GM06990 (cell line): ENCODE results near the gene CDK6.
A peak's percentile ranks its signal among the peaks of the same experiment; 100 is the strongest.

Experiments used
- DNase-seq: peaks from one replicate; pipeline ENCODE4 v3.0.0-alpha.2; 2011; ENCODE audit not compliant: insufficient read length; ENCODE audit errors: extremely low read depth
- H3K27me3 ChIP-seq: replicated peaks from 2 replicates; pipeline ENCODE4 v1.6.0; 2011; ENCODE audit warnings: low read length; ENCODE audit not compliant: control insufficient read depth, insufficient read depth
- H3K36me3 ChIP-seq: 2 replicates; pipeline ENCODE4 v1.5.1; 2011; ENCODE audit warnings: low read length; ENCODE audit not compliant: control insufficient read depth, insufficient read depth
- H3K4me3 ChIP-seq: replicated peaks from 2 replicates; pipeline ENCODE4 v1.5.1; 2011; ENCODE audit warnings: low read depth, mild to moderate bottlenecking, control low read depth, low read length
- CTCF ChIP-seq: IDR thresholded peaks from 2 replicates; pipeline ENCODE4 v1.5.1; 2011; ENCODE audit warnings: low read length, control low read depth, mild to moderate bottlenecking, inconsistent platforms; ENCODE audit not compliant: insufficient read depth, poor library complexity, severe bottlenecking

The CDK6 gene

GRCh38 chr7:92837000-92837749, 802 bp upstream of the CDK6 start:
- no peak for TF ChIP-seq CTCF
- Histone ChIP-seq H3K36me3 (no peaks in the 10 kb centered on the region; the same call in 1 of the 2 replicates), H3K4me3 (peak overlapping the region; percentile 90), H3K27me3 (no peaks in the 10 kb centered on the region)
- DNase-seq: no peak

- TF ChIP-seq CTCF: no peak
- DNase-seq: no peak
- Histone ChIP-seq H3K4me3 (peak overlapping the region; percentile 90), H3K27me3 (no peaks in the 10 kb centered on the region), H3K36me3 (no peaks in the 10 kb centered on the region; the same call in 1 of the 2 replicates)
Measured at GRCh38 chr7:92835851-92836488, 403 bp downstream of the CDK6 start.

GRCh38 chr7:92835261-92835850, 1.0 kb downstream of the CDK6 start:
- no peak for TF ChIP-seq CTCF

GRCh38 chr7:92834507-92835260, 1.7 kb downstream of the CDK6 start:
- no peaks in the 10 kb centered on the region for H3K27me3 ChIP-seq
- peak; percentile 37 for DNase-seq
- H3K4me3 ChIP-seq: peak overlapping the region; percentile 90
- no peak for TF ChIP-seq CTCF
- no peaks in the 10 kb centered on the region; the same call in 1 of the 2 replicates for H3K36me3 ChIP-seq

More at GRCh38 chr7:92835261-92835850, 1.0 kb downstream of the CDK6 start:
- DNase-seq: peak; percentile 70
- H3K4me3 ChIP-seq: peak overlapping the region; percentile 90
- no peaks in the 10 kb centered on the region; the same call in 1 of the 2 replicates for H3K36me3 ChIP-seq
- no peaks in the 10 kb centered on the region for H3K27me3 ChIP-seq

GRCh38 chr7:92833766-92834506, 2.4 kb downstream of the CDK6 start:
- peak; percentile 57 for TF ChIP-seq CTCF
- H3K36me3 ChIP-seq: no peaks in the 10 kb centered on the region; the same call in 1 of the 2 replicates
- DNase-seq: peak; percentile 87
- H3K4me3 ChIP-seq: peak overlapping the region; percentile 90
- H3K27me3 ChIP-seq: no peaks in the 10 kb centered on the region
